Gastrocnemius medialis (tissue), 4 donors: ENCODE measurements around the gene NEK10. TPM values are rescaled to one million over a fixed set of nuclear protein-coding genes. Genes with fewer than 3 reads are reported as not detected.
A peak's percentile ranks its signal among the peaks of the same experiment; 100 is the strongest.

Experiments
- ATAC-seq, 2 donors: fragments of 150-250 bp; one replicate each; pipeline ENCODE4 v1.9.1; 2016
- DNase-seq, 2 donors: peaks; one replicate each; pipeline ENCODE4 v3.0.0-alpha.2; 2019
- H3K27ac ChIP-seq, 4 donors: fragments of 200-600 bp; sonication (generic); 1 replicate in 1 of 4; 2 replicates in 3 of 4; pipeline ENCODE4 v1.5.1; 2016 to 2018; ENCODE audit warnings: mild to moderate bottlenecking in 2 of 4, moderate library complexity in 1 of 4
- H3K27me3 ChIP-seq, 3 donors: fragments of 200-600 bp; sonication (generic) in 2 of 3; 1 replicate in 1 of 3; 2 replicates in 2 of 3; pipeline versions ENCODE4 v1.5.1 to v1.6.0; 2016 to 2019; ENCODE audit warnings: mild to moderate bottlenecking in 1 of 3, moderate library complexity in 1 of 3
- H3K36me3 ChIP-seq, 2 donors: fragments of 200-600 bp; sonication (generic) in 1 of 2; one replicate each; pipeline ENCODE4 v1.5.1; 2017 to 2018
- H3K4me1 ChIP-seq, 2 donors: fragments of 200-600 bp; sonication (generic) in 1 of 2; one replicate each; pipeline ENCODE4 v1.5.1; 2016 to 2017; ENCODE audit warnings: mild to moderate bottlenecking in 2 of 2
- H3K4me3 ChIP-seq, 4 donors: fragments of 200-600 bp; sonication (generic) in 3 of 4; 1 replicate in 1 of 4; 2 replicates in 3 of 4; pipeline ENCODE4 v1.5.1; 2016 to 2019; ENCODE audit warnings: mild to moderate bottlenecking in 2 of 4
- H3K9me3 ChIP-seq, 3 donors: fragments of 200-600 bp; sonication (generic) in 2 of 3; 1 replicate in 1 of 3; 2 replicates in 2 of 3; pipeline ENCODE4 v1.5.1; 2016 to 2019
- CTCF ChIP-seq, 5 experiments: fragments of 450-650 bp in 3 of 5; fragments of 200-600 bp in 2 of 5; sonication (generic) in 2 of 5; IDR thresholded peaks in 4 of 5; conservative IDR thresholded peaks in 1 of 5; 1 replicate in 4 of 5; 2 replicates in 1 of 5; pipeline ENCODE4 v1.5.1; 2016 to 2019; ENCODE audit warnings: antibody characterized with exemption in 5 of 5, mild to moderate bottlenecking in 3 of 5, moderate library complexity in 3 of 5
- POLR2A ChIP-seq, 2 donors: fragments of 450-650 bp; IDR thresholded peaks; one replicate each; pipeline ENCODE4 v1.6.1; 2017; ENCODE audit warnings: antibody characterized with exemption in 2 of 2, mild to moderate bottlenecking in 2 of 2, moderate library complexity in 2 of 2
- in situ Hi-C, 4 donors: fragments of 200-750 bp; cut with MboI; loops; one replicate each; pipeline versions ENCODE4 v1.15.0 to v1.8.0; 2017; ENCODE audit warnings: low sequenced_read_pairs in 4 of 4
- intact Hi-C: fragments of 100-400 bp; cut with DNase I; formaldehyde crosslinking; loops from one replicate; pipeline ENCODE4 v1.15.1; 2023; ENCODE audit warnings: low total_unique reads
- total RNA-seq, 4 donors: library from RNA; depleted of rRNA; stranded (reverse); fragments of >200 nt; gene quantifications; one replicate each; pipeline versions ENCODE4 v1.1.0 to v1.2.3, GENCODE V29; 2016

NEK10 gene
- total RNA-seq, 4 donors from 2014 or later, result 3.6 to 12.8 (median 7.5) TPM

GRCh38 chr3:27360113-27361078 lies 8.8 kb downstream of the NEK10 start:
- DNase-seq (no peak), ATAC-seq (no peak)
- H3K4me1 ChIP-seq, result peaks cover 0 to 5% of the 10 kb centered on the region in 2 donors
- no peak overlapping the region for H3K27ac ChIP-seq
- TF ChIP-seq POLR2A (IDR thresholded peaks at IDR 0.05) (no peak), CTCF (IDR thresholded peaks at IDR 0.05 in 4 of 5, conservative IDR thresholded peaks at IDR 0.05 in 1 of 5) (no peak)
- no peak overlapping the region for H3K4me3 ChIP-seq
- H3K36me3 ChIP-seq, result no peaks in the 10 kb centered on the region
- in situ Hi-C loops, result no loop called here
- no peaks in the 10 kb centered on the region for H3K27me3 ChIP-seq
- intact Hi-C loops, result no loop called here
- no peaks in the 10 kb centered on the region for H3K9me3 ChIP-seq

DNA sequence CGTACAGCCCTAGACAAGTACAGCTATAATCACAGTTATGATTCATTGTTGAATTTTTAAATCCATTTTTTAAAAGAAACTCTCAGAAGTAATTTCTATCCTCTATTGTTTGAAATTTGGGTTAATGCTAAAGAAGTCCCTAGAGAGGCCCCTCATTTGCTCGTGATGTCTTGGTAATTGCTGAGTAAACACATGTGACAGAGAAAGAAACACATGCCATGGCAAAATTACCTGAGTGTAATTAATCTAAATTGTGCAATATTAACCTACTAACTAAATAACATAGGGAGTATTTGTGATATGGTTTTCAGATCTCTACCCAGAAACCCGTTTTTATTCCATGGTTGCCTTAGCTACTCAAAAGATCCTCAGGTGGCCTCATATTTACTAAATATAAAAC lies 10.8 kb downstream of the NEK10 start:
- no peaks in the 10 kb centered on the region for H3K36me3 ChIP-seq
- in situ Hi-C loops (no loop called here), intact Hi-C loops (no loop called here)
- DNase-seq, result no peak
- no peaks in the 10 kb centered on the region for H3K27me3 ChIP-seq
- ATAC-seq, result no peak
- no peak for TF ChIP-seq CTCF (IDR thresholded peaks at IDR 0.05 in 4 of 5, conservative IDR thresholded peaks at IDR 0.05 in 1 of 5)
- TF ChIP-seq POLR2A (IDR thresholded peaks at IDR 0.05), result no peak
- no peak overlapping the region for H3K27ac ChIP-seq
- H3K4me1 ChIP-seq, result peaks cover 5 to 6% of the 10 kb centered on the region in 2 donors
- H3K4me3 ChIP-seq, result no peak overlapping the region
- no peaks in the 10 kb centered on the region for H3K9me3 ChIP-seq

DNA sequence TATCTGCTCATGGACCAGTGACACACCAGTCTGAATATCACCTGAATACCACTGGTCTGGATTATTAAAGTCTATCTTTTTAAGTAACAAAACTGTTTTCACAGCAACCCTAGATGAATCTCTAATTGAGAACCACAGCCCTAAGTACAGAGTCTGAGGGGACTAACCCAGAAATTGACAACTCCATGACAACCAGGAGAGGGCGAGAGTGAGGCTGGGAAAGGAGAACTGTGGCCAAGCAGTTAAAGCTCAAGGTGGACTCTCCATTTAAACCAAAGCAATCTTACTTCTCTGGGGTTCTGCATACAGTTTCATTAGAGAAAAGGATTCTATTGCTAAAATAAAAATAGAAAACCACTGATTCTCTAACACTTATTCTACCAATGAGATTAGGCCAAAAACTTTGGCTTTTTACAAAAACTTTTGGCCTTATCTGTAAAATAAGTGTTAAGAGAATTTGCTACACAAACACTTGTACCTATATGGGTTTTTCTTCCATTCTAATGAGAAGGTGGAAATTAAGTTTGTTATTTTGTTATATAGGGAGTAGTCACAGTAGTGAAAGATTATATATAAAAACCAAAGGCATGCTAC lies 11.4 kb downstream of the NEK10 start:
- ATAC-seq (peak in 1 of 2 donors; percentile 64), DNase-seq (no peak)
- in situ Hi-C loops (no loop called here), intact Hi-C loops (no loop called here)
- no peak for TF ChIP-seq POLR2A (IDR thresholded peaks at IDR 0.05)
- TF ChIP-seq CTCF (IDR thresholded peaks at IDR 0.05 in 4 of 5, conservative IDR thresholded peaks at IDR 0.05 in 1 of 5), result peak in 3 of 5 experiments; percentile 23 to 42 (median 32)
- no peaks in the 10 kb centered on the region for H3K27me3 ChIP-seq
- no peaks in the 10 kb centered on the region for H3K36me3 ChIP-seq
- no peaks in the 10 kb centered on the region for H3K9me3 ChIP-seq
- H3K4me3 ChIP-seq, result no peak overlapping the region
- peaks cover 5 to 6% of the 10 kb centered on the region in 2 donors for H3K4me1 ChIP-seq
- no peak overlapping the region for H3K27ac ChIP-seq

- no peaks in the 10 kb centered on the region for H3K9me3 ChIP-seq
- H3K27me3 ChIP-seq, result no peaks in the 10 kb centered on the region
- no peak for ATAC-seq
- in situ Hi-C loops, result no loop called here
- intact Hi-C loops, result no loop called here
- no peaks in the 10 kb centered on the region for H3K36me3 ChIP-seq
- TF ChIP-seq CTCF (IDR thresholded peaks at IDR 0.05 in 4 of 5, conservative IDR thresholded peaks at IDR 0.05 in 1 of 5) (no peak), POLR2A (IDR thresholded peaks at IDR 0.05) (no peak)
- DNase-seq, result no peak
- H3K4me3 ChIP-seq, result no peak overlapping the region
- no peak overlapping the region for H3K27ac ChIP-seq
- H3K4me1 ChIP-seq, result peaks cover 11 to 12% of the 10 kb centered on the region in 2 donors
Measured at GRCh38 chr3:27356976-27357375, 12.2 kb downstream of the NEK10 start.
